ENCODE measurements around the gene TKT.

DNA sequence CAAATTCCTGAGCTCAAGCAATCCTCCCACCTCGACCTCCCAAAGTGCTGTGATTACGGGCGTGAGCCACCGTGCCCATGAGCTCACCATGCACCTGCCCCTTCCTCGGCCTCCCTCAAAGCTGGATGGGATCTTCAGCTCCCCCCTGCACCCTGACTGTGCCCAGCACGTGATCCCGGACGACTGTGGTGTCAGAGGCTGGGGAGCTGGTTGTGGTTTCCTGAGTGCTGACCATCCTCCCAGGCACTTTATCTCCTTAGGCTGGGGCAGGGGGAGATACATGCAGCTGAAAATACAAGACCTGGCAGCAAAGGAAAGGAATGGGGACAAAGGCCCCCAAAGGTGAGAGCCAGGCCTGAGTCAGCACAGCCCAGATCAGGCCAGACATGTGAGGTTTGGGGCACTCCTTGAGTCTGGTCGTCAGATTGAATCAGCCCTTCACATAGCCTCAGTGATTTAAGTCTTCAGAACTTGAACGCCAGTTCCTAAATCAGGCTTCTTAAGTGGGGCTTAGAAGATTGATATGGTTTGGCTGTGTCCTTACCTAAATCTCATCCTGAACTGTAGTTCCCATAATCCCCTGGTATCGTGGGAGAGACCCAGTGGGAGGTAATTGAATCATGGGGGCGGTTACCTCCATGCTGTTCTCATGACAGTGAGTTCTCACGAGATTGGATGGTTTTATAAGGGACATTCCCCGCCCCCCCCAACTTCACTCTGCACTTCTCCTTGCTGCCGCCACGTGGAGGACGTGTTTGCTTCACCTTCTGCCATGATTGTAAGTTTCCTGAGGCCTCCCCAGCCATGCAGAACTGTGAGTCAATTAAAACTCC lies 59.0 kb downstream of the TKT start:
- TF ChIP-seq, protein P1, sequence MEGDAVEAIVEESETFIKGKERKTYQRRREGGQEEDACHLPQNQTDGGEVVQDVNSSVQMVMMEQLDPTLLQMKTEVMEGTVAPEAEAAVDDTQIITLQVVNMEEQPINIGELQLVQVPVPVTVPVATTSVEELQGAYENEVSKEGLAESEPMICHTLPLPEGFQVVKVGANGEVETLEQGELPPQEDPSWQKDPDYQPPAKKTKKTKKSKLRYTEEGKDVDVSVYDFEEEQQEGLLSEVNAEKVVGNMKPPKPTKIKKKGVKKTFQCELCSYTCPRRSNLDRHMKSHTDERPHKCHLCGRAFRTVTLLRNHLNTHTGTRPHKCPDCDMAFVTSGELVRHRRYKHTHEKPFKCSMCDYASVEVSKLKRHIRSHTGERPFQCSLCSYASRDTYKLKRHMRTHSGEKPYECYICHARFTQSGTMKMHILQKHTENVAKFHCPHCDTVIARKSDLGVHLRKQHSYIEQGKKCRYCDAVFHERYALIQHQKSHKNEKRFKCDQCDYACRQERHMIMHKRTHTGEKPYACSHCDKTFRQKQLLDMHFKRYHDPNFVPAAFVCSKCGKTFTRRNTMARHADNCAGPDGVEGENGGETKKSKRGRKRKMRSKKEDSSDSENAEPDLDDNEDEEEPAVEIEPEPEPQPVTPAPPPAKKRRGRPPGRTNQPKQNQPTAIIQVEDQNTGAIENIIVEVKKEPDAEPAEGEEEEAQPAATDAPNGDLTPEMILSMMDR (IDR thresholded peaks at IDR 0.05): no peak
- no peak for TF ChIP-seq POLR2A (IDR thresholded peaks at IDR 0.05)
- no peak for TF ChIP-seq EP300 (IDR thresholded peaks at IDR 0.05)

Data from ovary (tissue), 3 donors.